Measurements from ENCODE around the gene PRR19.
A peak's percentile ranks its signal among the peaks of the same experiment; 100 is the strongest.

The PRR19 gene

GRCh38 chr19:42293540-42293939 lies 8.4 kb upstream of the PRR19 start:
- no peak for DNase-seq (ENCODE audit: low read depth)
- TF ChIP-seq, protein P1, sequence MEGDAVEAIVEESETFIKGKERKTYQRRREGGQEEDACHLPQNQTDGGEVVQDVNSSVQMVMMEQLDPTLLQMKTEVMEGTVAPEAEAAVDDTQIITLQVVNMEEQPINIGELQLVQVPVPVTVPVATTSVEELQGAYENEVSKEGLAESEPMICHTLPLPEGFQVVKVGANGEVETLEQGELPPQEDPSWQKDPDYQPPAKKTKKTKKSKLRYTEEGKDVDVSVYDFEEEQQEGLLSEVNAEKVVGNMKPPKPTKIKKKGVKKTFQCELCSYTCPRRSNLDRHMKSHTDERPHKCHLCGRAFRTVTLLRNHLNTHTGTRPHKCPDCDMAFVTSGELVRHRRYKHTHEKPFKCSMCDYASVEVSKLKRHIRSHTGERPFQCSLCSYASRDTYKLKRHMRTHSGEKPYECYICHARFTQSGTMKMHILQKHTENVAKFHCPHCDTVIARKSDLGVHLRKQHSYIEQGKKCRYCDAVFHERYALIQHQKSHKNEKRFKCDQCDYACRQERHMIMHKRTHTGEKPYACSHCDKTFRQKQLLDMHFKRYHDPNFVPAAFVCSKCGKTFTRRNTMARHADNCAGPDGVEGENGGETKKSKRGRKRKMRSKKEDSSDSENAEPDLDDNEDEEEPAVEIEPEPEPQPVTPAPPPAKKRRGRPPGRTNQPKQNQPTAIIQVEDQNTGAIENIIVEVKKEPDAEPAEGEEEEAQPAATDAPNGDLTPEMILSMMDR (IDR thresholded peaks at IDR 0.05; ENCODE audit: control insufficient read depth, extremely low read depth, insufficient read depth): no peak
- no peak overlapping the region for H3K4me3 ChIP-seq (ENCODE audit: low read depth, low read length)

DNA sequence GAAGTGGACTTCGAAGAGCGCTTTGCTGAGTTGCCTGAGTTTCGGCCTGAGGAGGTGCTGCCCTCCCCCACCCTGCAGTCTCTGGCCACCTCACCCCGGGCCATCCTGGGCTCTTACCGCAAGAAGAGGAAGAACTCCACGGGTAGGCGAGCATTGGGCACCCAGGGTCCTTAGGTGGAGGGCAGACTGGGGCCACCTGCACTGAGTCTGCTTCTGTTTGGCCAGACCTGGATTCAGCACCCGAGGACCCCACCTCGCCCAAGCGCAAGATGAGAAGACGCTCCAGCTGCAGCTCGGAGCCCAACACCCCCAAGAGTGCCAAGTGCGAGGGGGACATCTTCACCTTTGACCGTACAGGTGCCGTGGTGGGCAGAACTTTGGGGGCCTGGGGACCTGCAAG lies 8.0 kb upstream of the PRR19 start:
- no peak for DNase-seq (ENCODE audit: low read depth)
- no peak overlapping the region for H3K4me3 ChIP-seq (ENCODE audit: low read depth, low read length)
- TF ChIP-seq, protein P1 (IDR thresholded peaks at IDR 0.05; ENCODE audit: control insufficient read depth, extremely low read depth, insufficient read depth): no peak

- no peak for DNase-seq (ENCODE audit: low read depth)
- TF ChIP-seq, protein P1 (IDR thresholded peaks at IDR 0.05; ENCODE audit: control insufficient read depth, extremely low read depth, insufficient read depth): no peak
- H3K4me3 ChIP-seq (ENCODE audit: low read depth, low read length): no peak overlapping the region
Measured at GRCh38 chr19:42294471-42295137, 7.3 kb upstream of the PRR19 start.

DNA sequence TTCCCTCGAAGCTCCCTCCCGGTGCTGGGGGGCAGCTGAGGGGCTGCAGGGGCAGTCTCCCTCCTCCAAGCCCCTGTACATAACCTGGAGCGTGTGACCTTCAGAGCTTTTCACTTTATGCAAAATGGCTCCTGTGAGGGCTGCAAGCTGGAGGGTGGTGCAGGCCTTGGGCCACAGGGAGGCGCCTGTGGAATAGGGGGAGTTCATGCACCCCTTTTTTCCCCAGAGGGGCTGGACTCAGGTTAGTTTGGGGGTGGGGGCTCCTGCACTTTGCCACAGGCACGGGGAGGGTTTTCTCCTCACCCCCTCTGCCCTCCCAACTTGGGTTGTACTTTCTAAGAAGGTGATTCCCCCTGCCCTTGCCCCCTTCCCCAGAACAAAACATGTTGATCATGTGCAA lies 6.6 kb upstream of the PRR19 start:
- TF ChIP-seq, protein P1 (IDR thresholded peaks at IDR 0.05; ENCODE audit: control insufficient read depth, extremely low read depth, insufficient read depth): no peak
- H3K4me3 ChIP-seq (ENCODE audit: low read depth, low read length): no peak overlapping the region
- DNase-seq (ENCODE audit: low read depth): no peak

DNA sequence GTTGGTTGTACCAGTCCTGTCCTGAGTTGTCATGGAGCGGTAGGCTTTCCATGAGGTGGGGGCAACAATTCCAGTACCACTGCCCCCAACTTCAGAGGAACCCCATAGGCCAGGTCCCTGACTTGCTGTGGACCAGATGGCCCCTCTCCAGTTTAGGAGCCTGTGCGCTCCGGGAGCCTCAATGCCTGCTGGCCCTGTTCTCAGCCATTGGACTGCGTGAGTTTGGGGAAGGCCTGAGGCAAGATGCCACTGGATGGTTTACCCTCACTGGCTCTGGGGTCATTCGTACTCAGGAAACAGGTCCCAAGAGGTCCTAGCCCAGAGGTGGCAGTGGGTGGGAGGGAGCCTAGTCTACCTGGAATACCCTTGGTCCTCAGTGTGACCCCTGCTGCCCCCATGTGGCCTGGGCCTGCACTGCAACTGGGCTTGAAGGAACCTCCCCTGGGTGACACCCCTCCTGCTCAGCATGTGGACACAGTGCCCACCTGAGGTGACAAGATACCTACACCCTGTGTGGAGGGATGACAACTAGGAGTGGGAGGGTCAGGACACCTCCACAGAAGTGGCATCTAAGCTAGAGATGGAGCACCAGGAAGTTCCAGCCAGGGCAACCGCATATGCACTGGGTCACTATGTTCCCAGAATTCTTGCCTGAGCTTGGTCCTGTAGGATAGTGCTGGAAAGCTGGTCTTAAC lies 6.0 kb upstream of the PRR19 start:
- H3K4me3 ChIP-seq (ENCODE audit: low read depth, low read length): no peak overlapping the region
- TF ChIP-seq, protein P1 (IDR thresholded peaks at IDR 0.05; ENCODE audit: control insufficient read depth, extremely low read depth, insufficient read depth): peak; percentile 68
- no peak for DNase-seq (ENCODE audit: low read depth)

- no peak overlapping the region for H3K4me3 ChIP-seq (ENCODE audit: low read depth, low read length)
- DNase-seq (ENCODE audit: low read depth): no peak
- TF ChIP-seq, protein P1 (IDR thresholded peaks at IDR 0.05; ENCODE audit: control insufficient read depth, extremely low read depth, insufficient read depth): no peak
Measured at GRCh38 chr19:42297039-42297438, 4.9 kb upstream of the PRR19 start.
